AG04450 (cell line): ENCODE data around the gene LRRFIP2. TPM values are rescaled to one million over a fixed set of nuclear protein-coding genes. Genes with fewer than 3 reads are reported as not detected.

ENCODE experiments used
- CTCF ChIA-PET: fragments of 300-600, 350-600 bp; formaldehyde crosslinking; extraction: SDS; loops from one replicate; lab custom pipeline; 2022; ENCODE audit warnings: antibody characterized with exemption, inconsistent platforms; lab: Charles Lee
- POLR2A ChIA-PET: fragments of 350-600 bp; formaldehyde crosslinking; extraction: SDS; loops from one replicate; lab custom pipeline; 2021; ENCODE audit warnings: antibody characterized with exemption, inconsistent platforms; lab: Yijun Ruan, JAX
- DNase-seq: peaks from one replicate; pipeline ENCODE4 v3.0.0-alpha.2; 2011; ENCODE audit warnings: low read depth, low spot score
- H3K27ac ChIP-seq: one replicate; pipeline ENCODE4 v1.5.1; 2012; ENCODE audit warnings: low read depth, low read length, control low read depth
- H3K27me3 ChIP-seq: one replicate; pipeline ENCODE4 v1.6.0; 2012; ENCODE audit warnings: low read length; ENCODE audit not compliant: control insufficient read depth, insufficient read depth
- H3K4me3 ChIP-seq: 2 replicates; pipeline ENCODE4 v1.5.1; 2011; ENCODE audit warnings: mild to moderate bottlenecking, low read depth, low read length, control low read depth
- H3K9me3 ChIP-seq: 2 replicates; pipeline ENCODE4 v1.5.1; 2012; ENCODE audit warnings: low read length; ENCODE audit not compliant: control insufficient read depth, insufficient read depth
- CTCF ChIP-seq: IDR thresholded peaks from 2 replicates; pipeline ENCODE4 v1.5.1; 2011; ENCODE audit warnings: low read depth, low read length, control low read depth, inconsistent platforms
- polyA plus RNA-seq: library from polyadenylated mRNA; depleted of rRNA; stranded (reverse); fragments of >200 nt; gene quantifications from 2 replicates; pipeline ENCODE4 v1.2.3, GENCODE V29; 2011

LRRFIP2 gene
- polyA plus RNA-seq, 1 experiment = 52.7 TPM

GRCh38 chr3:37198996-37199395 is 24.6 kb upstream of the LRRFIP2 start:
- H3K9me3 ChIP-seq = no peaks in the 10 kb centered on the region
- no peak overlapping the region for H3K4me3 ChIP-seq
- POLR2A ChIA-PET = no interaction called here
- CTCF ChIA-PET = interaction anchor here (0.8 kb wide), 1 partner anchor 174 kb away, joined by 3 read pairs; no protein-coding TSS in a partner anchor
- H3K27ac ChIP-seq = no peak overlapping the region
- no peaks in the 10 kb centered on the region for H3K27me3 ChIP-seq
- TF ChIP-seq CTCF = no peak
- no peak for DNase-seq

GRCh38 chr3:37198547-37198946 is 24.2 kb upstream of the LRRFIP2 start:
- ChIA-PET CTCF (no interaction called here), POLR2A (no interaction called here)
- no peak overlapping the region for H3K27ac ChIP-seq
- no peak overlapping the region for H3K4me3 ChIP-seq
- no peaks in the 10 kb centered on the region for H3K9me3 ChIP-seq
- no peak for DNase-seq
- TF ChIP-seq CTCF = no peak
- no peaks in the 10 kb centered on the region for H3K27me3 ChIP-seq

- no peak overlapping the region for H3K27ac ChIP-seq
- H3K27me3 ChIP-seq = no peaks in the 10 kb centered on the region
- no peaks in the 10 kb centered on the region for H3K9me3 ChIP-seq
- no peak for TF ChIP-seq CTCF
- no peak overlapping the region for H3K4me3 ChIP-seq
- no peak for DNase-seq
- ChIA-PET CTCF (no interaction called here), POLR2A (no interaction called here)
Measured at GRCh38 chr3:37197810-37198371, 23.5 kb upstream of the LRRFIP2 start.

- ChIA-PET CTCF (interaction anchor here (0.7 kb wide), 1 partner anchor 177 kb away, joined by 3 read pairs; no protein-coding TSS in a partner anchor), POLR2A (interaction anchor here (0.9 kb wide), 1 partner anchor 13 kb away, joined by 8 read pairs; no protein-coding TSS in a partner anchor)
- no peak overlapping the region for H3K4me3 ChIP-seq
- H3K27me3 ChIP-seq = no peaks in the 10 kb centered on the region
- TF ChIP-seq CTCF = no peak
- no peaks in the 10 kb centered on the region for H3K9me3 ChIP-seq
- H3K27ac ChIP-seq = no peak overlapping the region
- DNase-seq = no peak
Measured at GRCh38 chr3:37194533-37194932, 20.2 kb upstream of the LRRFIP2 start.

- POLR2A ChIA-PET = no interaction called here
- TF ChIP-seq CTCF = no peak
- no peak overlapping the region for H3K27ac ChIP-seq
- no peak overlapping the region for H3K4me3 ChIP-seq
- CTCF ChIA-PET = no interaction called here
- no peaks in the 10 kb centered on the region for H3K27me3 ChIP-seq
- H3K9me3 ChIP-seq = no peaks in the 10 kb centered on the region; the same call in 1 of the 2 replicates
- no peak for DNase-seq
Measured at GRCh38 chr3:37190667-37191066, 16.3 kb upstream of the LRRFIP2 start.
